HCT116 (cell line): Measurements from ENCODE around the gene TBC1D25. TPM values are rescaled to one million over a fixed set of nuclear protein-coding genes. Genes with fewer than 3 reads are reported as not detected.

ENCODE experiments used
- ATAC-seq: fragments of 200-7000 bp; cut with Tn5 transposase; 2 replicates; pipeline ENCODE4 v1.9.1; 2020; ENCODE audit warnings: mild to moderate bottlenecking, moderate library complexity
- BruUV-seq: library from RNA; stranded (reverse); fragments of 400-500 nt; replicated peaks from 2 replicates; lab custom pipeline; 2021; lab: Mats Ljungman, UMichigan
- CTCF ChIA-PET: fragments of 300-600 bp; sonication (Branson Sonifier 250); formaldehyde crosslinking; loops from one replicate; lab custom pipeline; 2021; ENCODE audit warnings: antibody characterized with exemption; lab: Charles Lee
- POLR2A ChIA-PET: fragments of 300-600, 350-600 bp; sonication (Branson Sonifier 250); formaldehyde crosslinking; loops from one replicate; lab custom pipeline; 2021; ENCODE audit warnings: antibody characterized with exemption; lab: Charles Lee
- RAD21 ChIA-PET, 2 experiments: fragments of 300-600 bp; sonication (Branson Sonifier 250); formaldehyde crosslinking; loops; one replicate each; lab custom pipeline; 2023; ENCODE audit warnings: low total read pairs in 2 of 2; ENCODE audit not compliant: uncharacterized antibody in 2 of 2, unreplicated experiment in 2 of 2, low non-redundant PET in 1 of 2; lab: Charles Lee
- DNase-seq: peaks from one replicate; pipeline ENCODE4 v3.0.0-alpha.2; 2010; ENCODE audit warnings: low read depth, low spot score
- H2AFZ ChIP-seq: fragments of 200-600 bp; shearing (Covaris generic), sonication (generic); 2 replicates; pipeline ENCODE4 v1.6.1; 2017; ENCODE audit warnings: low read depth, mixed run types, mixed read lengths, antibody characterized with exemption, low read length; ENCODE audit not compliant: poor library complexity, severe bottlenecking
- H3K27ac ChIP-seq: 2 replicates; pipeline ENCODE4 v1.5.1; 2012; ENCODE audit warnings: low read depth, low read length
- H3K27me3 ChIP-seq: fragments of 200-600 bp; sonication (generic); 2 replicates; pipeline ENCODE4 v1.6.1; 2016; ENCODE audit warnings: mixed run types, low read length, mixed read lengths; ENCODE audit not compliant: insufficient read depth
- H3K36me3 ChIP-seq, 2 experiments: fragments of 200-500 bp in 1 of 2; fragments of 200-600 bp in 1 of 2; sonication (Bioruptor generic) in 1 of 2; sonication (generic) in 1 of 2; 2 replicates each; pipeline versions ENCODE4 v1.5.1 to v1.6.1; 2014 to 2016; ENCODE audit warnings: low read length in 2 of 2, inconsistent platforms in 1 of 2, mixed read lengths in 1 of 2, mixed run types in 1 of 2; ENCODE audit not compliant: insufficient read depth in 2 of 2, control insufficient read depth in 1 of 2
- H3K4me1 ChIP-seq, 2 experiments: fragments of 200-600 bp in 1 of 2; sonication (generic) in 1 of 2; 2 replicates each; pipeline versions ENCODE4 v1.5.1 to v1.6.1; 2012 to 2017; ENCODE audit warnings: low read length in 2 of 2, inconsistent platforms in 1 of 2, mild to moderate bottlenecking in 1 of 2, mixed read lengths in 1 of 2, mixed run types in 1 of 2, moderate library complexity in 1 of 2; ENCODE audit not compliant: insufficient read depth in 2 of 2, control insufficient read depth in 1 of 2
- H3K4me2 ChIP-seq: fragments of 200-600 bp; sonication (generic); 2 replicates; pipeline ENCODE4 v1.6.1; 2017; ENCODE audit warnings: mixed run types, low read length, mixed read lengths
- H3K4me3 ChIP-seq, 2 experiments: fragments of 200-600 bp in 1 of 2; sonication (generic) in 1 of 2; replicated peaks in 1 of 2; 2 replicates each; pipeline ENCODE4 v1.5.1; 2011 to 2016; ENCODE audit warnings: low read length in 2 of 2, control low read depth in 1 of 2, low read depth in 1 of 2, mild to moderate bottlenecking in 1 of 2, mixed read lengths in 1 of 2, mixed run types in 1 of 2
- H3K79me2 ChIP-seq: fragments of 200-600 bp; sonication (generic); 2 replicates; pipeline ENCODE4 v1.6.1; 2017; ENCODE audit warnings: mild to moderate bottlenecking, mixed run types, low read length, moderate library complexity, mixed read lengths; ENCODE audit not compliant: insufficient read depth
- H3K9ac ChIP-seq: fragments of 200-600 bp; sonication (generic); 2 replicates; pipeline ENCODE4 v1.6.1; 2016; ENCODE audit warnings: low read length, mixed read lengths
- H3K9me2 ChIP-seq: fragments of 200-600 bp; sonication (generic), shearing (Covaris generic); 2 replicates; pipeline ENCODE4 v1.6.1; 2017; ENCODE audit warnings: mixed run types, mild to moderate bottlenecking, moderate library complexity; ENCODE audit not compliant: insufficient read depth
- H3K9me3 ChIP-seq, 2 experiments: fragments of 200-500 bp in 1 of 2; fragments of 200-600 bp in 1 of 2; sonication (Bioruptor generic) in 1 of 2; sonication (generic) in 1 of 2; 2 replicates each; pipeline ENCODE4 v1.6.1; 2014 to 2017; ENCODE audit warnings: low read length in 2 of 2, mixed read lengths in 2 of 2, inconsistent platforms in 1 of 2, low read depth in 1 of 2, mild to moderate bottlenecking in 1 of 2, mixed run types in 1 of 2, moderate library complexity in 1 of 2; ENCODE audit not compliant: control insufficient read depth in 1 of 2, insufficient read depth in 1 of 2
- H4K20me1 ChIP-seq: fragments of 200-600 bp; sonication (generic), shearing (Covaris generic); 2 replicates; pipeline ENCODE4 v1.6.1; 2017; ENCODE audit warnings: mixed run types, mild to moderate bottlenecking, moderate library complexity; ENCODE audit not compliant: insufficient read depth
- CBX3 ChIP-seq: IDR thresholded peaks from 2 replicates; pipeline ENCODE4 v1.6.1; 2012; ENCODE audit warnings: low read depth
- CEBPB ChIP-seq: IDR thresholded peaks from 2 replicates; pipeline ENCODE4 v1.6.1; 2012; ENCODE audit warnings: low read depth
- EGR1 ChIP-seq: IDR thresholded peaks from 2 replicates; pipeline ENCODE4 v1.6.1; 2012; ENCODE audit warnings: low read depth
- EZH2 ChIP-seq: fragments of 200-600 bp; sonication (generic); IDR thresholded peaks from 2 replicates; pipeline ENCODE4 v1.6.1; 2017; ENCODE audit warnings: antibody characterized with exemption, mixed run types
- EZH2phosphoT487 ChIP-seq: fragments of 200-600 bp; IDR thresholded peaks from 2 replicates; pipeline ENCODE4 v1.6.1; 2018; ENCODE audit warnings: antibody characterized with exemption, borderline replicate concordance
- FOSL1 ChIP-seq: IDR thresholded peaks from 2 replicates; pipeline ENCODE4 v1.6.1; 2012; ENCODE audit warnings: low read depth
- JUND ChIP-seq: IDR thresholded peaks from 2 replicates; pipeline ENCODE4 v1.6.1; 2012
- POLR2AphosphoS5 ChIP-seq: IDR thresholded peaks from 2 replicates; pipeline ENCODE4 v1.6.1; 2011; ENCODE audit warnings: mild to moderate bottlenecking, low read depth, low read length, moderate library complexity
- SIN3A ChIP-seq: IDR thresholded peaks from 2 replicates; pipeline ENCODE4 v1.6.1; 2012; ENCODE audit warnings: low read depth
- SP1 ChIP-seq: IDR thresholded peaks from 2 replicates; pipeline ENCODE4 v1.6.1; 2012; ENCODE audit warnings: low read depth
- SRF ChIP-seq: IDR thresholded peaks from 2 replicates; pipeline ENCODE4 v1.6.1; 2012; ENCODE audit warnings: low read depth
- TCF7L2 ChIP-seq: IDR thresholded peaks from 2 replicates; pipeline ENCODE4 v1.7.0; 2011; ENCODE audit warnings: borderline replicate concordance, inconsistent platforms; ENCODE audit not compliant: insufficient read depth, insufficient read length; ENCODE audit errors: extremely low read depth
- YY1 ChIP-seq: IDR thresholded peaks from 2 replicates; pipeline ENCODE4 v1.6.1; 2011; ENCODE audit warnings: low read length, low read depth, moderate library complexity, mild to moderate bottlenecking; ENCODE audit not compliant: insufficient replicate concordance; ENCODE audit errors: extremely low read depth
- ZFX ChIP-seq: fragments of 450-650 bp; IDR thresholded peaks from 2 replicates; pipeline ENCODE4 v1.6.1; 2017
- intact Hi-C: fragments of 100-400 bp; cut with micrococcal nuclease; formaldehyde crosslinking; loops from 2 replicates; pipeline ENCODE4 v1.10.0; 2022
- total RNA-seq: library from RNA; stranded (reverse); gene quantifications from one replicate; pipeline ENCODE4 v1.2.1, GENCODE V29; 2021; ENCODE audit not compliant: unreplicated experiment
- TF ChIP-seq, protein P1 (sequence below): IDR thresholded peaks from 2 replicates; pipeline ENCODE4 v1.6.1; 2011; ENCODE audit warnings: mild to moderate bottlenecking, low read length, moderate library complexity; ENCODE audit not compliant: insufficient replicate concordance; ENCODE audit errors: extremely low read depth

The TBC1D25 gene
- total RNA-seq, 1 experiment from 2014 or later = 10.5 TPM

DNA sequence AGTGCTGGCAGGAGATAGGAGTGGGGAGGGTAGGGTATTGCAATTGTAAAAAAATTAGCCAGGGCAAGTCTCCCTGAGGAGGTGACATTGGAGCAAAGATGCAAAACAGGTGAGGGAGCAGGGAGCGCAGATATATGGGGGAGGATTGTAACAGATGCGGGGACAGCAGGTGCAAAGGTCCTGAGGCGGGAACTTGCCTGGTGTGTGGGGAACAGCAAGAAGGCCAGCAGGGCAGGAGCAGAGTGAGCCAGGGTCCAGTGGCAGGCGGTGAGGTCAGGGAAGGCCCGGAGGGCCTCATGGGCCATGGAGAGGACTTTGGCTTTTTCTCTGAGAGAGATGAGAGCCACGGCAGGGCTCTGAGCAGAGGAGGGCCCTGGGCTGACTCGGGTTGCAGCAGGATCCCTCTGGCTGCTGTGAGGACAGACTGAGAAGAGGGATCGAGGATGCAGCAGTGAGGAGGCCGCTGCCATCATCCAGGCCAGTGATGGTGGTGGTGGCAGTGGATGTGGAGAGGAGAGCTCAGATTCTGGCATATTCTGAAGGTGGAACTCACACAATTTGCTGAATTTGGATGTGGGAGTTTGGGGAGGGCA lies 24.6 kb upstream of the TBC1D25 start:
- Histone ChIP-seq H3K79me2 (no peaks in the 10 kb centered on the region), H3K4me3 (no peak overlapping the region), H4K20me1 (no peaks in the 10 kb centered on the region), H2AFZ (no peak overlapping the region), H3K4me2 (no peak overlapping the region), H3K27ac (no peak overlapping the region), H3K4me1 (peaks cover under 1 to 1% of the 10 kb centered on the region in 2 experiments; a peak in 2 of 4 replicates), H3K27me3 (no peaks in the 10 kb centered on the region), H3K9me3 (no peaks in the 10 kb centered on the region), H3K9ac (no peak overlapping the region), H3K36me3 (no peaks in the 10 kb centered on the region), H3K9me2 (no peaks in the 10 kb centered on the region)
- CTCF ChIA-PET = no interaction called here
- RAD21 ChIA-PET = no interaction called here
- no peak for TF ChIP-seq CBX3
- TF ChIP-seq EGR1 = no peak
- TF ChIP-seq TCF7L2 = no peak
- TF ChIP-seq EZH2 = no peak
- no peak for TF ChIP-seq CEBPB
- no peak for TF ChIP-seq EZH2phosphoT487
- TF ChIP-seq ZFX = no peak
- no peak for TF ChIP-seq JUND
- no peak for TF ChIP-seq FOSL1
- no peak for TF ChIP-seq YY1
- no peak for TF ChIP-seq SIN3A
- TF ChIP-seq SRF = no peak
- no peak for TF ChIP-seq POLR2AphosphoS5
- no peak for TF ChIP-seq SP1
- ATAC-seq = no peak
- BruUV-seq = no TSS peak
- intact Hi-C loops = no loop called here
- DNase-seq = no peak
- POLR2A ChIA-PET = no interaction called here

DNA sequence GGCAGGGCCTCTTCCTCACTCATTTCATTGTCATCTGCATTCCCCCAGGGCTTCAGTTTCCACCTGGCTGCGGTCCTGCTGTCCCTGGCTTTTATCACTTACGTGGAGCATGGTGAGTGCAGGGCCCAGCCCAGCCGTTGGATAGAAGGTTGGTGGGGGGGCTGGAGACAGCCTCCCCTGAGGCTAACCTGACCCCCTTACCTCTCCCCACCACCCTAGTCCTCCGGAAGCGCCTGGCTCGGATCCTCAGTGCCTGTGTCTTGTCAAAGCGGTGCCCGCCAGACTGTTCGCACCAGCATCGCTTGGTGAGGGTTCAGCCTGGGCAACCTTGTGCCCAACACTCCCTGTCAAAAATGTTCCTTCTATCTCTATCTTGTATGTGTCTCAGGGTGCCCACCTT lies 23.7 kb upstream of the TBC1D25 start:
- POLR2A ChIA-PET = no interaction called here
- Histone ChIP-seq H3K36me3 (no peaks in the 10 kb centered on the region), H3K9me2 (no peaks in the 10 kb centered on the region), H3K79me2 (no peaks in the 10 kb centered on the region), H3K9ac (no peak overlapping the region), H3K4me1 (peaks cover 0 to 4% of the 10 kb centered on the region in 2 experiments; a peak in 2 of 4 replicates), H3K27ac (no peak overlapping the region), H3K4me3 (no peak overlapping the region), H3K27me3 (no peaks in the 10 kb centered on the region), H2AFZ (no peak overlapping the region), H3K4me2 (no peak overlapping the region), H3K9me3 (no peaks in the 10 kb centered on the region), H4K20me1 (no peaks in the 10 kb centered on the region)
- TF ChIP-seq, protein P1, sequence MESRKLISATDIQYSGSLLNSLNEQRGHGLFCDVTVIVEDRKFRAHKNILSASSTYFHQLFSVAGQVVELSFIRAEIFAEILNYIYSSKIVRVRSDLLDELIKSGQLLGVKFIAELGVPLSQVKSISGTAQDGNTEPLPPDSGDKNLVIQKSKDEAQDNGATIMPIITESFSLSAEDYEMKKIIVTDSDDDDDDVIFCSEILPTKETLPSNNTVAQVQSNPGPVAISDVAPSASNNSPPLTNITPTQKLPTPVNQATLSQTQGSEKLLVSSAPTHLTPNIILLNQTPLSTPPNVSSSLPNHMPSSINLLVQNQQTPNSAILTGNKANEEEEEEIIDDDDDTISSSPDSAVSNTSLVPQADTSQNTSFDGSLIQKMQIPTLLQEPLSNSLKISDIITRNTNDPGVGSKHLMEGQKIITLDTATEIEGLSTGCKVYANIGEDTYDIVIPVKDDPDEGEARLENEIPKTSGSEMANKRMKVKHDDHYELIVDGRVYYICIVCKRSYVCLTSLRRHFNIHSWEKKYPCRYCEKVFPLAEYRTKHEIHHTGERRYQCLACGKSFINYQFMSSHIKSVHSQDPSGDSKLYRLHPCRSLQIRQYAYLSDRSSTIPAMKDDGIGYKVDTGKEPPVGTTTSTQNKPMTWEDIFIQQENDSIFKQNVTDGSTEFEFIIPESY = no peak
- no peak for TF ChIP-seq EGR1
- CTCF ChIA-PET = no interaction called here
- intact Hi-C loops = no loop called here
- no TSS peak for BruUV-seq
- no peak for ATAC-seq
- RAD21 ChIA-PET = no interaction called here
- DNase-seq = no peak
